Neuronal stem cell (in vitro differentiated cells): ENCODE results near the gene MAP1B.

Experiments
- DNase-seq: peaks from one replicate; pipeline ENCODE4 v3.0.0-alpha.2; 2013; ENCODE audit warnings: low spot score
- H2AFZ ChIP-seq: one replicate; pipeline ENCODE4 v1.6.1; 2013; ENCODE audit warnings: mild to moderate bottlenecking, low read length, inconsistent platforms
- H2AK5ac ChIP-seq: 2 replicates; pipeline ENCODE4 v1.6.1; 2013; ENCODE audit warnings: low read depth, mild to moderate bottlenecking, inconsistent platforms, low read length, moderate library complexity, mixed read lengths
- H2BK120ac ChIP-seq: 2 replicates; pipeline ENCODE4 v1.6.1; 2013; ENCODE audit warnings: low read depth, mild to moderate bottlenecking, inconsistent platforms, low read length, moderate library complexity, mixed read lengths
- H2BK12ac ChIP-seq: one replicate; pipeline ENCODE4 v1.6.1; 2013; ENCODE audit warnings: low read length, inconsistent platforms
- H2BK15ac ChIP-seq: 2 replicates; pipeline ENCODE4 v1.6.1; 2013; ENCODE audit warnings: mild to moderate bottlenecking, low read length, inconsistent platforms, mixed read lengths
- H2BK5ac ChIP-seq: one replicate; pipeline ENCODE4 v1.6.1; 2013; ENCODE audit warnings: inconsistent platforms, mild to moderate bottlenecking, low read length, moderate library complexity
- H3K14ac ChIP-seq: one replicate; pipeline ENCODE4 v1.6.1; 2013; ENCODE audit warnings: low read length, inconsistent platforms
- H3K18ac ChIP-seq: 2 replicates; pipeline ENCODE4 v1.6.1; 2013; ENCODE audit warnings: low read length, inconsistent platforms
- H3K23ac ChIP-seq: 2 replicates; pipeline ENCODE4 v1.6.1; 2013; ENCODE audit warnings: low read depth, mild to moderate bottlenecking, mixed read lengths, low read length, inconsistent platforms; ENCODE audit not compliant: poor library complexity
- H3K27ac ChIP-seq: replicated peaks from 3 replicates; pipeline ENCODE4 v1.5.1; 2013; ENCODE audit warnings: low read length, inconsistent platforms
- H3K27me3 ChIP-seq, 3 experiments: 2 replicates each; pipeline ENCODE4 v1.6.1; 2013; ENCODE audit warnings: low read length in 3 of 3, mild to moderate bottlenecking in 2 of 3, inconsistent platforms in 1 of 3, low read depth in 1 of 3, mixed read lengths in 1 of 3, moderate library complexity in 1 of 3; ENCODE audit not compliant: control insufficient read depth in 3 of 3, insufficient read depth in 3 of 3
- H3K36me3 ChIP-seq, 2 donors: replicated peaks in 1 of 2; 2 replicates each; pipeline ENCODE4 v1.6.1; 2013; ENCODE audit warnings: low read length in 2 of 2; ENCODE audit not compliant: control insufficient read depth in 2 of 2, insufficient read depth in 2 of 2
- H3K4ac ChIP-seq: 2 replicates; pipeline ENCODE4 v1.6.1; 2013; ENCODE audit warnings: inconsistent platforms, mild to moderate bottlenecking, low read length, moderate library complexity
- H3K4me1 ChIP-seq, 2 donors: 1 replicate in 1 of 2; 2 replicates in 1 of 2; pipeline ENCODE4 v1.6.1; 2013; ENCODE audit warnings: low read length in 2 of 2, low read depth in 1 of 2; ENCODE audit not compliant: control insufficient read depth in 2 of 2, insufficient read depth in 1 of 2
- H3K4me2 ChIP-seq: one replicate; pipeline ENCODE4 v1.6.1; 2013; ENCODE audit warnings: mild to moderate bottlenecking, low read length, inconsistent platforms; ENCODE audit not compliant: insufficient read depth, poor library complexity, severe bottlenecking
- H3K4me3 ChIP-seq, 2 donors: 2 replicates each; pipeline ENCODE4 v1.5.1; 2013; ENCODE audit warnings: low read length in 2 of 2, mild to moderate bottlenecking in 2 of 2, inconsistent platforms in 1 of 2, moderate library complexity in 1 of 2
- H3K79me1 ChIP-seq: one replicate; pipeline ENCODE4 v1.6.1; 2013; ENCODE audit warnings: low read depth, mild to moderate bottlenecking, inconsistent platforms, low read length, moderate library complexity
- H3K9ac ChIP-seq: one replicate; pipeline ENCODE4 v1.6.1; 2013; ENCODE audit warnings: mild to moderate bottlenecking, low read depth, low read length, inconsistent platforms; ENCODE audit not compliant: poor library complexity
- H3K9me3 ChIP-seq, 2 donors: replicated peaks in 1 of 2; 2 replicates each; pipeline versions ENCODE3 to v1.6.1; 2013; ENCODE audit warnings: low read length in 2 of 2, mild to moderate bottlenecking in 2 of 2, inconsistent platforms in 1 of 2, low read depth in 1 of 2, mixed read lengths in 1 of 2, moderate library complexity in 1 of 2; ENCODE audit not compliant: control insufficient read depth in 2 of 2, insufficient read depth in 1 of 2
- H4K8ac ChIP-seq: one replicate; pipeline ENCODE4 v1.6.1; 2013; ENCODE audit warnings: low read depth, mild to moderate bottlenecking, inconsistent platforms, low read length, moderate library complexity
- H4K91ac ChIP-seq: one replicate; pipeline ENCODE4 v1.6.1; 2013; ENCODE audit warnings: low read length, low read depth, mild to moderate bottlenecking, inconsistent platforms; ENCODE audit not compliant: poor library complexity
- WGBS, 2 donors: extraction: QIAGEN DNeasy Blood & Tissue Kit; methylation state at CpG; one replicate each; pipeline ENCODE4 v1.1.7; 2013; ENCODE audit warnings: missing lambda C conversion rate in 2 of 2, mixed read lengths in 1 of 2; ENCODE audit not compliant: insufficient read length in 2 of 2, insufficient replicate concordance in 1 of 2; ENCODE audit errors: extremely low coverage in 2 of 2; 5-methylcytosine and 5-hydroxymethylcytosine counted together

MAP1B gene

DNA sequence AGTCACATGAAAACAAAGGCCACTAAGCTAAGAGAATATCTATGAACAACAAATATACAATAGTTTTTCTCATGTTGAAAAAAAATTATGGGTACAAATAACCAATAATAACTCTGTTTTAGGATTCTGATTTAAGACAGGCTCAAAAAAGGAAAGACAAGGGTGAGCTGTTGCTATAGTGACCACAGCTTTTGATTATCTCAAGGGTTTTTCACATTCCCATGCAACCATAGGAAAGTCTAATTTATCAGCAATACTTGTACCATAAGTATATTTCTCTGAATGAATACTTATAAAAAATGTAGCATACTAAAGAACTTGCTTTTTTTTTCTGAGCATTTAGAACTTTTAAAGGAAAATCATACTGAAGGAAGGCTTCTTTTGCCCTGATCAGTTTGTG lies 144.7 kb downstream of the MAP1B start:
- no peak overlapping the region for H2BK5ac ChIP-seq
- no peak overlapping the region for H2BK12ac ChIP-seq
- H2AK5ac ChIP-seq, result no peak overlapping the region
- H2BK15ac ChIP-seq, result no peak overlapping the region
- H3K9me3 ChIP-seq, result no peaks in the 10 kb centered on the region
- H2BK120ac ChIP-seq, result no peak overlapping the region
- H3K4me3 ChIP-seq, result no peak overlapping the region
- no peak overlapping the region for H3K18ac ChIP-seq
- H3K4me1 ChIP-seq, result peaks cover 9 to 11% of the 10 kb centered on the region in 2 donors
- no peak overlapping the region for H4K91ac ChIP-seq
- no peak overlapping the region for H4K8ac ChIP-seq
- H3K4ac ChIP-seq, result no peak overlapping the region
- H3K14ac ChIP-seq, result no peak overlapping the region
- no peaks in the 10 kb centered on the region for H3K27me3 ChIP-seq
- no peak overlapping the region for H3K23ac ChIP-seq
- H3K4me2 ChIP-seq, result no peak overlapping the region
- H3K27ac ChIP-seq, result no peak overlapping the region
- peaks cover 0 to 5% of the 10 kb centered on the region in 2 donors for H3K36me3 ChIP-seq
- H2AFZ ChIP-seq, result no peak overlapping the region
- DNase-seq, result no peak
- H3K9ac ChIP-seq, result no peak overlapping the region
- H3K79me1 ChIP-seq, result no peaks in the 10 kb centered on the region

DNA sequence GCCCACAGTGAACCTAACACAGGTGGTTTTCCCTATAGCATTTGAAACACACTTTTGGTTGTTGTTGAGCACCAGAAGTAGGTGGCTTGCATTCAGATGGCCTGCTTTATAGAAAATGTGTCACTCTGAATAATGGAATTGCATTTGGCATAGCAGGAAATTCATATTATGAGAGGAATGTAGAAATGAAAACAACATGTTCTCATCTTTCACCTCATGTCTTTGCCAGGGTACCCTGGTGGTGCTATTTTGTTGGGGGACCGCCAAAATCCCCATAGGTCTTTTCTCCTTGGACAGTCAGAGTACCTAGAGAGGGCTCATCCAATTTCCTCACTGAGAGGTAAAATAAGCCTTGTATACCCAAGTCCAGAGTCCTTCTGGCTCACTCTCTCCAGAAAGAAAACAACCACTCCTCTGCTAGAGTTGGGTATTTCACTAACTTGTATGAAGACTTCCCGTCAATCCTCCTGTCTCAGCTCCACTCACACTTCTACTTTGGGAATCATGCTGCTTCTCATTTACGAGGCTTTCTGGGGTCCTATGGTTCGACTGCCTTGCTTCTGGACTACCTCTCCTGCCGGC lies 145.4 kb downstream of the MAP1B start:
- Histone ChIP-seq H2BK120ac (no peak overlapping the region), H3K23ac (no peak overlapping the region), H3K14ac (no peak overlapping the region), H3K4ac (no peak overlapping the region), H3K4me1 (peaks cover 9 to 11% of the 10 kb centered on the region in 2 donors), H3K27me3 (no peaks in the 10 kb centered on the region), H3K36me3 (peaks cover 0 to 5% of the 10 kb centered on the region in 2 donors), H2BK15ac (no peak overlapping the region), H2BK5ac (no peak overlapping the region), H4K8ac (no peak overlapping the region), H3K9ac (no peak overlapping the region), H3K4me3 (no peak overlapping the region), H3K4me2 (no peak overlapping the region), H2AK5ac (no peak overlapping the region), H3K18ac (no peak overlapping the region), H2AFZ (no peak overlapping the region), H4K91ac (no peak overlapping the region), H3K27ac (no peak overlapping the region), H3K79me1 (no peaks in the 10 kb centered on the region), H2BK12ac (no peak overlapping the region), H3K9me3 (no peaks in the 10 kb centered on the region)
- no CpG with 5 or more reads among the region's 5 CpGs for WGBS, 2 donors
- no peak for DNase-seq

DNA sequence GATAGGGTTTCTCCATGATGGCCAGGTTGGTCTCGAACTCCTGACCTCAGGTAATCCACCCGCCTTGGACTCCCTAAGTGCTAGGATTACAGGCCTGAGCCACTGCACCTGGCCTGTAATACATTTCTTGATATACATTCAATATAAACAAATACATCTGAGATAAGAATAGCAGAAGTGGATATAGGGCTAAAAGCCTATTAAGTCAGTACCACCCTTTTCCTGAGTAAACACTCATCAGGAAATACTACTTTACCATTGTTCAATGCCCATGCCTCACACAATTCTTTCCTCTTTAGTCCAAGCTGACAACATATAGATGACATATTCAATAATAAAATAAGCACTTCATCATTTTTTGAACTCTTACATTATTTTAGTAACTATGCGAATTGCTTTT lies 148.0 kb downstream of the MAP1B start:
- no peak for DNase-seq
- Histone ChIP-seq H2AK5ac (no peak overlapping the region), H2BK120ac (no peak overlapping the region), H3K27me3 (no peaks in the 10 kb centered on the region), H4K8ac (no peak overlapping the region), H3K36me3 (peaks cover 2 to 11% of the 10 kb centered on the region in 2 donors), H3K79me1 (no peaks in the 10 kb centered on the region), H3K4me1 (peaks cover 0 to 5% of the 10 kb centered on the region in 2 donors), H2BK12ac (no peak overlapping the region), H3K9ac (no peak overlapping the region), H2AFZ (no peak overlapping the region), H3K4me2 (no peak overlapping the region), H3K14ac (no peak overlapping the region), H3K9me3 (peaks cover 2 to 6% of the 10 kb centered on the region in 2 donors), H2BK15ac (no peak overlapping the region), H3K4ac (no peak overlapping the region), H3K18ac (no peak overlapping the region), H3K4me3 (no peak overlapping the region), H3K27ac (no peak overlapping the region), H4K91ac (no peak overlapping the region), H2BK5ac (no peak overlapping the region), H3K23ac (no peak overlapping the region)
- WGBS, 2 donors, result no CpG with 5 or more reads among the region's 3 CpGs

DNA sequence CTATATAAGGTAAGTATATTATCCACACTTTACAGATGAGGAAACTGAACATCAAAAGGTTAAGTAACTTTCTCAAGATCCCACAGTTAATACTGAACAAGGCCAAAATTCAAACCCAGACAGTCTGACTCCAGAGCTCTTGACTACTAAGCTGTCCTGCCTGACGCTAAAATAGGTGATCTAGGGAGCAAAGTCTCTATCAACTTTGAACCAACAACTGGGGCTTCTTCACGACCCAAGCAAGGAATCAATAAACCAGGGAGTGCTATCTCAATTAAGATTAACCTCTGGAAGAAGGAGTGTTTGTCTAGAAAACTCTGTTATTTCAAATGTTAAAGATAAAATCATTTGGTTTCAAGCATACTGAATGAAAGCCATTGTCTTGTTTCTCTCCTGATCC lies 148.4 kb downstream of the MAP1B start:
- no peak overlapping the region for H3K9ac ChIP-seq
- H3K27me3 ChIP-seq, result no peaks in the 10 kb centered on the region
- no peaks in the 10 kb centered on the region for H3K79me1 ChIP-seq
- peaks cover 2 to 6% of the 10 kb centered on the region in 2 donors for H3K9me3 ChIP-seq
- H4K91ac ChIP-seq, result no peak overlapping the region
- H3K36me3 ChIP-seq, result peaks cover 2 to 11% of the 10 kb centered on the region in 2 donors
- H3K27ac ChIP-seq, result no peak overlapping the region
- H3K18ac ChIP-seq, result no peak overlapping the region
- no peak overlapping the region for H2AK5ac ChIP-seq
- no peak overlapping the region for H3K4me3 ChIP-seq
- no peak overlapping the region for H3K23ac ChIP-seq
- WGBS, 2 donors, result no CpG with 5 or more reads among the region's 2 CpGs
- no peak overlapping the region for H2BK12ac ChIP-seq
- H3K4me1 ChIP-seq, result peaks cover 0 to 5% of the 10 kb centered on the region in 2 donors
- H3K4ac ChIP-seq, result no peak overlapping the region
- no peak overlapping the region for H4K8ac ChIP-seq
- H2BK15ac ChIP-seq, result no peak overlapping the region
- no peak overlapping the region for H2BK5ac ChIP-seq
- H2AFZ ChIP-seq, result no peak overlapping the region
- H3K14ac ChIP-seq, result no peak overlapping the region
- no peak for DNase-seq
- H2BK120ac ChIP-seq, result no peak overlapping the region
- no peak overlapping the region for H3K4me2 ChIP-seq
